ENCODE measurements around the gene NMNAT2. TPM values are rescaled to one million over a fixed set of nuclear protein-coding genes. Genes with fewer than 3 reads are reported as not detected.
A peak's percentile ranks its signal among the peaks of the same experiment; 100 is the strongest.

Gene NMNAT2
- total and polyA plus RNA-seq, 12 donors: 0.23 to 5.8 (median 2.1) TPM

DNA sequence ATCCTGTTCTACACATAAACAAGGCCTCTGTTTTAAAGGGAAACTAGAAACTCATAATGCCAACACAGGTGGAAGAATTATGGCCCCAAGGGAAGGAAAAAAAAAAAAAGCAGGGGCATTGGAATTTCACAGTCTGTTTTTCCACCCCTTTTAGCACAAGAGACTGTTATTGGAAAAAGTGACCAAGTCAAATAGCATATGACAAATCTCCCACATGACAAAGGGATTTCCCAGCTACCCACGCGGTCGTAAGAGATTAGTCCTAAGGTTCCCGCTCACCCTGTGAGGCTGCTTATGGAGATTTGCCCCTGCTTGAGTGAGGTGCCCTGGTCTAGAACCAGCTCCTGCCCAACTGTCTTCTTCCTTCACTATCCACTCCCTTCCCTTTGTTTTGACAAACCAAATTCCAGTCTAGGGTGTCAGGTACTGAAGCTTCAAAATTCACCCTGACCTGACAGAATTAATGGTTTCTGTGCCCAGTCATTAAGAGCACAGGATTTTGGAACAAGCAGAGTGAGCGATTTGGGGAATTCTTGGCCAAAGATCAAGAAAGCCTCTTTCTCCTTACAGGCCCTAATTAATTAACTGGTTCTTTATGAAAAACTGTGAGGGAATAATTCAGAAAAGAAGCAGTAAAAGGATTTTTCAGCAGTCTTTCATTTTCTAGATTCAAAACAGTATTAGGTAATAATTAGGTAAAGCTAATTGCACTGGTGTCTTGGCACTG is 107.3 kb downstream of the NMNAT2 start:
- no peak for TF ChIP-seq CTCF (IDR thresholded peaks at IDR 0.05)
- intact Hi-C loops (cut with DNase I): loop anchor here in 2 of 10 donors (10.0 kb wide), 2 partner anchors 314 to 346 kb away; no protein-coding TSS in a partner anchor
- H3K27ac ChIP-seq: peak overlapping the region in 7 of 10 donors; percentile 22 to 70 (median 54)
- WGBS, 2 donors: 59 to 66% methylated on average over 5 of the region's 5 CpGs
- peak in 3 of 8 donors; percentile 14 to 56 (median 49) for ATAC-seq
- no peaks in the 10 kb centered on the region for H3K36me3 ChIP-seq
- H3K27me3 ChIP-seq: no peaks in the 10 kb centered on the region
- DNase-seq: no peak
- H3K9me3 ChIP-seq: peaks cover 0 to 3% (median 0%) of the 10 kb centered on the region in 11 donors
- H3K4me3 ChIP-seq: no peak overlapping the region
- peaks cover 12 to 56% (median 32%) of the 10 kb centered on the region in 9 donors for H3K4me1 ChIP-seq

GRCh38 chr1:183308719-183309118 is 109.5 kb downstream of the NMNAT2 start:
- intact Hi-C loops (cut with DNase I): no loop called here
- Histone ChIP-seq H3K27ac (peak overlapping the region in 1 of 10 donors; percentile 70), H3K4me1 (peaks cover 18 to 75% (median 50%) of the 10 kb centered on the region in 9 donors), H3K4me3 (no peak overlapping the region), H3K27me3 (no peaks in the 10 kb centered on the region), H3K36me3 (no peaks in the 10 kb centered on the region), H3K9me3 (peaks cover 0 to 3% (median 0%) of the 10 kb centered on the region in 11 donors)
- 95% methylated on average over 4 of the region's 4 CpGs for WGBS, 2 donors
- DNase-seq: no peak
- TF ChIP-seq CTCF (IDR thresholded peaks at IDR 0.05): no peak
- no peak for ATAC-seq

DNA sequence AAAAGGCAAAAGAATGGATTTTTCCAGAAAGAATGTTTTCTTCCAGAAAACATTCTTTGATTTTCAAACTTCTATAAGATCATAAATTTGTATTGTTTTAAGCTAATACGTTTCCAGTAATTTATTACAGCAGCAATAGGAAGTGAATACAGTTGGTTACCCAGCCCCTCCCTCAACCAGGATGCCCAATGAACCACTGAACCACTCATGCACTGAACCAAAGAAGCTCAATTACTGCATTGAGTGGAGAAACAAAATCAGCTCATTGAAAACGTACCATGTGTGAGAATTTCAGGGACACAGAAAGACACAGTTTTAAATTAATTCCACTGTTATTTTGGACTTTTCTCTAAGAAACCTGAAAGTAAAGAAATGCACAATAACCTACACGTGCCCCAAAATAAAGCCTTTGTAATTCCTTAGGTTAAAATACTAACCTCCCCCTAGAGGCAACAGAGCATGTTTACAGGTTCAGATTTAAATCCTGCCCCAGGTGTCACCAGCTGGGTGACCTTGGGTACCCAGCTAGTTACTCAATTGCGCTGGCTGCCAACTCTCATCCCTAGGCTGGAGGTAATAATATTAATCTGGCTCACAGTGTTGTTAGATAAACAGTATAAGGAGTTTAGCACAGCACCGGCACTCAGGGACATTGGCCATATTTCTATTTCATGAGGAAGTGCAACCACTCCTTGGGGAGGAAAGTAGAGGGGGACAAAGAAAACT is 111.7 kb downstream of the NMNAT2 start:
- intact Hi-C loops (cut with DNase I): no loop called here
- Histone ChIP-seq H3K36me3 (no peaks in the 10 kb centered on the region), H3K27ac (peak overlapping the region in 8 of 10 donors; percentile 0 to 88 (median 75)), H3K4me1 (peaks cover 23 to 98% (median 66%) of the 10 kb centered on the region in 9 donors), H3K9me3 (peaks cover 0 to 3% (median 0%) of the 10 kb centered on the region in 11 donors), H3K27me3 (no peaks in the 10 kb centered on the region), H3K4me3 (no peak overlapping the region)
- ATAC-seq (peak in 6 of 8 donors; percentile 11 to 42 (median 30)), DNase-seq (peak in 1 of 2 donors; percentile 39)
- 35 to 44% methylated on average over 5 of the region's 5 CpGs for WGBS, 2 donors
- peak in 6 of 9 donors; percentile 34 to 47 (median 38) for TF ChIP-seq CTCF (IDR thresholded peaks at IDR 0.05)

DNA sequence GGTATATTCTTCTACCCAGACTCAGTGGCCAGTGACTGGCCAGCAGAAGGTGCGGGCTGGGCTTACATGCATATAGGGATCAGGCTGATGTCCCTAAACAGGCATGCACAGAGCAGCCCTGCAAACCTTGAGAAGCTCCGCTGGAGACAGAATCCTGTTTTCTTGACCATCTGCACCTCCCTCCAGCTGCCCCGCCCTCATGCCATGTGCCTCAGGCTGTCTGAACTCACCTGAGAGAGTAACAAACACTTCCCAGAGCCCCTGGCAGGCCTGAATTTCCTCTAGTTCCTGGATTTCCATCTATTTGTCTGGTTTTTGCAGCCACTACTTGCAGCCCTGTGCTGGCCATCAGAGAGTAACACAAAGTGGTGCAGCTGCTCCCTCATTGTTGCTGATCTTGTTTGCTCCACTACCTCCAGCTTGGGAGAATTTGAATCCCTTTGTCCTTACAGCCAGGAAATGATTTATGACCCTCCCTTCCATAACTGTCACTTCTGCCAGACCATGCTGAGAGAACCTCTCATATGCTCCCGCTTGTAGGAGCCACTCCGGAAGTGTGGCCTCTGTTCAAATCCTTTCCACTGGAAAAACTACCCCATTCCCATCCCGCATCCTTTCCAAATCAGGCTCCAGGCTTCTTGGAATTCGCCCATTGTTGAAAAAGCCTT is 113.6 kb downstream of the NMNAT2 start:
- peak overlapping the region in 1 of 10 donors; percentile 16 for H3K4me3 ChIP-seq
- WGBS, 2 donors: 53 to 62% methylated on average over 7 of the region's 7 CpGs
- peak in 7 of 8 donors; percentile 32 to 76 (median 56) for ATAC-seq

More for the DNA sequence above, 113.6 kb downstream of the NMNAT2 start:
- peak in 1 of 2 donors; percentile 47 for DNase-seq
- intact Hi-C loops (cut with DNase I): no loop called here
- Histone ChIP-seq H3K9me3 (peaks cover 0 to 8% (median 0%) of the 10 kb centered on the region in 11 donors), H3K27me3 (no peaks in the 10 kb centered on the region), H3K27ac (peak overlapping the region in 9 of 10 donors; percentile 20 to 88 (median 73)), H3K4me1 (peaks cover 9 to 88% (median 59%) of the 10 kb centered on the region in 9 donors), H3K36me3 (no peaks in the 10 kb centered on the region)
- no peak for TF ChIP-seq CTCF (IDR thresholded peaks at IDR 0.05)
